Measurements from ENCODE around the gene SF3A2.

The SF3A2 gene

DNA sequence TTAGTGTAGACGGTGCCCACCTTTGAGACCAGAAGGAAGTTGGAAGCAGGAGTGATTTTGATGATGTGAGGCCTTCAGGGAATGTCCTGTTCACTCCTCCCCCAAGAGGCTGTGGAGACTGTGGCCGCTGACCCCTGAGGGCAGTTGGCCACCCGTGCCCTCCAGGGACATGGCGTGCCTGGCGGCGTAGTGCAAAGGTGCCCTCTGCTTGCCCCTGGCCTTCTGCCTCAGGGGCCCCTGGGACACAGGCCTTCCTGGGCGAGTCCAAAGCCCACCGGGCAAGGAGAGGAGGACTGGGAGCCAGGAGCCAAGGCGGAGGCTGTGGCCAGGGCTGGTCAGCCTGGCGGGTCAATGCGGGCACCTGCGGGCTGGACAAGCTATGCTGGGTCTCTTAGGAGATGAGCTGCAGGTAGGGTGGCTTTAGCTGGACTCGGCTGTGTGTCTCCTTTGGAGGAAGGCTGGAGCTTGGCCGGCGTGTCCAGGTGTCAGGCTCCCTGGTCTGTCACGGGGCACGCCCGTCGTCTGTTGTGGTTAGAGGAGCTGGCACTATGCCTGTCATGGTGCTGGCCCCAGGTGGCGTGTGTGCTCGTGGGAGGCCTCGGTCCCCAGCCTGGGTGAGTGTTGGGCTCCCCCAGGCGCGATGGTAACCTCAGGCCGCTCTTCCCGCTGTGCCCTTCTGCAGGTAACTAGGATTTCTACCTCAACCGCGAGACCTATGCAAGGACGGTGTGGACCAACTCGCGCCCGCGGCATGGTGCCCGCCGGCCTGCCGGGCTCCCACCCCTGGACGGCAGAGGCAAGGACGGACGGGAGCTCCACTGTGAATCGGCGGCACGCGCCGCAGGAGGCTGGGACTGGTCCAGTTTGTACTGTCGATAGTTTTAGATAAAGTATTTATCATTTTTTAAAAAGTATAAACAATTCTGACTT lies 7.3 kb upstream of the SF3A2 start:
- Histone ChIP-seq H3K4me1 (ENCODE audit: control insufficient read depth, insufficient read depth, low read length) (peaks cover 6% of the 10 kb centered on the region), H3K27me3 (replicated peaks; ENCODE audit: control insufficient read depth, insufficient read depth, low read length) (no peaks in the 10 kb centered on the region), H3K9me3 (ENCODE audit: control insufficient read depth, low read length) (no peaks in the 10 kb centered on the region), H3K9ac (ENCODE audit: low read length) (no peak overlapping the region), H3K4me3 (ENCODE audit: low read length) (no peak overlapping the region), H3K36me3 (ENCODE audit: control insufficient read depth, insufficient read depth, low read length, severe bottlenecking) (peaks cover 73% of the 10 kb centered on the region)
- no peak for DNase-seq (ENCODE audit: low read depth)

GRCh38 chr19:2230033-2230531 lies 6.5 kb upstream of the SF3A2 start:
- Histone ChIP-seq H3K27me3 (replicated peaks; ENCODE audit: control insufficient read depth, insufficient read depth, low read length) (no peaks in the 10 kb centered on the region), H3K9me3 (ENCODE audit: control insufficient read depth, low read length) (no peaks in the 10 kb centered on the region), H3K4me1 (ENCODE audit: control insufficient read depth, insufficient read depth, low read length) (peaks cover 8% of the 10 kb centered on the region), H3K9ac (ENCODE audit: low read length) (no peak overlapping the region), H3K4me3 (ENCODE audit: low read length) (no peak overlapping the region), H3K36me3 (ENCODE audit: control insufficient read depth, insufficient read depth, low read length, severe bottlenecking) (peaks cover 66% of the 10 kb centered on the region)
- no peak for DNase-seq (ENCODE audit: low read depth)

DNA sequence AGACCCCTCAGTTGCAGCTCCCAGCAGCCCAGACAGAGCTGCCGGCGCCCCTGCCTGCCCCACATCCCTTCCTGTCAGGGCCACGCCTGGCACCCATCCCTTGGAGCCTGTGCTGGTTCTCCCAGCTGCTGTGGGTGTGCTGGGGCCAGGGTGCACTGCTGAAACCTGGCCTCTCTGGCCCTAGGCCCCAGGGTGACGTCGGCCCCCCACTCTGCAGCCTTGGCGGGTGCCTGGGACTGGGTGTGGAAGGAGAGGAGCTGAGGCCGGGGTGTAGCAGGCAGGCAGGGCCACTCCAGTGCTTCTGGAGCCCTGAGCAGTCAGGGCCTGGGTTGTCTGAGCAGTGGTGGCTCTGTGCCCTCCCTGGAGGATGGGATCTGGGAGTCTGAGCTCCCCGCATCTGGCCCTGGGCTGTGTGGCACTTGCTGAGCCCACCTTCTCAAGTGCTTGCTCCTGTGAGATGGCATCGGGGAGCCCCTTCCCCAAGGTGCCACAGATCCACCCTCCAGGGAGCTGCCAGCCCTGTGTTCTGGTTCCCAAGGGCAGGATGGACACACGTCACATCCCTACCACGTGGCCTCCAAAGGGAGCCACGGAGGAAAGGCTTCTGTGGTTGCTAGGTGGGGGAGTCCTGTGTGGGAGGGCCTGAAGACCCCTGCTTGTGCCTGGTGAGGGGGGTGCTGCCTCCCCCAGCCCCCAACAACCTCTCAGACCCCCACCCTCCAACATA lies 5.7 kb upstream of the SF3A2 start:
- H3K9me3 ChIP-seq (ENCODE audit: control insufficient read depth, low read length) = no peaks in the 10 kb centered on the region
- peaks cover 57% of the 10 kb centered on the region for H3K36me3 ChIP-seq (ENCODE audit: control insufficient read depth, insufficient read depth, low read length, severe bottlenecking)
- H3K4me3 ChIP-seq (ENCODE audit: low read length) = no peak overlapping the region
- peaks cover 10% of the 10 kb centered on the region for H3K4me1 ChIP-seq (ENCODE audit: control insufficient read depth, insufficient read depth, low read length)
- DNase-seq (ENCODE audit: low read depth) = no peak
- H3K27me3 ChIP-seq (replicated peaks; ENCODE audit: control insufficient read depth, insufficient read depth, low read length) = no peaks in the 10 kb centered on the region
- peak overlapping the region; percentile 4 for H3K9ac ChIP-seq (ENCODE audit: low read length)

DNA sequence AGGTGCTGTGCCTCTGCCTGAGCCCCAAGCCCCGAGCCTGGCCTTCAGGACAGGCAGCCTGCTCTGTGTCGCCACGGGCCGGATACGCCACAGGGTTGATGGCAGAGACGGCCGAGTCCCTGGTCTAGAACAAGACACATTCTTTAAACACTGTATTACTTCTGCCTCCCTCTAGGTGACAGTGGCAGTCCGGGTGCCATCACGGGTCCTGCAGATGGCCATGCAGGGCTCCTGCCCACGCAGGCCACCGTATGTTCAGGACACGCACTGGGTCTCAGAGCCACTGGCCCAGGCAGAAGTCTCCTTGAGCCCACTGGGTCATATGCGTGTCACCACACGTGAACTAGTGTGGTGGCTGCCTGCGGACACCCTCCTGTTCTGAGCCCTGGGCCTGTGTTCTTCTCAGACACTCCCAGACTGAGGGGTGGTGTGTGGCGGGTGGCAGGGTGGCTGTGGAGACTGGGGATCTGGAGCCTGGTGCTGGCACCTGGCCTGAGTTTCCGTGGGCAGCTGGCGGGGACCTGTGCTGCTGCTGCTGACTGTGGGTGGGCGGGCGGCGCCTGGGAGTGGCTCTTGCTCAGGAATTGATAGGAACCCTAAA lies 4.9 kb upstream of the SF3A2 start:
- H3K4me3 ChIP-seq (ENCODE audit: low read length) = no peak overlapping the region
- no peak for DNase-seq (ENCODE audit: low read depth)
- peaks cover 10% of the 10 kb centered on the region for H3K4me1 ChIP-seq (ENCODE audit: control insufficient read depth, insufficient read depth, low read length)
- H3K9me3 ChIP-seq (ENCODE audit: control insufficient read depth, low read length) = no peaks in the 10 kb centered on the region
- no peaks in the 10 kb centered on the region for H3K27me3 ChIP-seq (replicated peaks; ENCODE audit: control insufficient read depth, insufficient read depth, low read length)
- H3K36me3 ChIP-seq (ENCODE audit: control insufficient read depth, insufficient read depth, low read length, severe bottlenecking) = peaks cover 49% of the 10 kb centered on the region
- no peak overlapping the region for H3K9ac ChIP-seq (ENCODE audit: low read length)

- H3K9ac ChIP-seq (ENCODE audit: low read length) = peak overlapping the region; percentile 16
- H3K4me1 ChIP-seq (ENCODE audit: control insufficient read depth, insufficient read depth, low read length) = peaks cover 13% of the 10 kb centered on the region
- no peaks in the 10 kb centered on the region for H3K27me3 ChIP-seq (replicated peaks; ENCODE audit: control insufficient read depth, insufficient read depth, low read length)
- peaks cover 48% of the 10 kb centered on the region for H3K36me3 ChIP-seq (ENCODE audit: control insufficient read depth, insufficient read depth, low read length, severe bottlenecking)
- H3K4me3 ChIP-seq (ENCODE audit: low read length) = no peak overlapping the region
- DNase-seq (ENCODE audit: low read depth) = no peak
- no peaks in the 10 kb centered on the region for H3K9me3 ChIP-seq (ENCODE audit: control insufficient read depth, low read length)
Observed at GRCh38 chr19:2232286-2233151, 4.1 kb upstream of the SF3A2 start.

DNA sequence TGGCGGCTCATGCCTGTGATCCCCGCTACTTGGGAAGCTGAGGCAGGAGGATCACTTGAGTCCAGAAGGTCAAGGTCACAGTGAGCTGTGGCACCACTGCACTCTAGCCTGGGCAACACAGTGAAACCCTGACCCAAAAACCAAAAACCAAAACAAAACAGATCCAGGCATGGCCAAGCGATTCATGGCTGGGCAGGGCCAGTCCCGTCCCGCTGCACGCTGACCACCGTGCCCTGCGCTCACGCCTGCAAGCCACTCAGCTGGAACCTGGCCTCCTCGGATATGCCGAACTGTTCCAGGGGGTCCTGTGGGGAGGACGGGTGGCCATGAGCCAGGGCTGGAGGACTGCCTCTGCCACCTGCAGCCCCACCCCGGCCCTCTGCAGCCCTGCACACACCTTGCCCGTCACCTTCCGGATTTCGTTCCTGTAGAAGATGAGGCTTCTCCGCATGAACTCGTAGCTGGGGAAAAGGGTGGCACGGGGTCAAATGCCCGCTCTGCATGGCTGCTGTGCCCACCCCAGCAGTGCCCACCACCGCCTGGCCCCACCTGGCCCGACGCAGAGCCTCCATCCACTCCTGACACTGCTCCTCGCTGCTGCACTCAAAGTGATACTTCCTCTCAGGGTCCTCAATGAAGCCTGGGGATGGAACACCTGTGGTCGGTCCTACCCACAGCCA lies 2.9 kb upstream of the SF3A2 start:
- H3K4me3 ChIP-seq (ENCODE audit: low read length) = no peak overlapping the region
- H3K9me3 ChIP-seq (ENCODE audit: control insufficient read depth, low read length) = no peaks in the 10 kb centered on the region
- H3K36me3 ChIP-seq (ENCODE audit: control insufficient read depth, insufficient read depth, low read length, severe bottlenecking) = peaks cover 39% of the 10 kb centered on the region
- no peaks in the 10 kb centered on the region for H3K27me3 ChIP-seq (replicated peaks; ENCODE audit: control insufficient read depth, insufficient read depth, low read length)
- peaks cover 25% of the 10 kb centered on the region for H3K4me1 ChIP-seq (ENCODE audit: control insufficient read depth, insufficient read depth, low read length)
- DNase-seq (ENCODE audit: low read depth) = no peak
- H3K9ac ChIP-seq (ENCODE audit: low read length) = peak overlapping the region; percentile 6

- H3K4me1 ChIP-seq (ENCODE audit: control insufficient read depth, insufficient read depth, low read length) = peaks cover 36% of the 10 kb centered on the region
- DNase-seq (ENCODE audit: low read depth) = peak; percentile 14
- H3K36me3 ChIP-seq (ENCODE audit: control insufficient read depth, insufficient read depth, low read length, severe bottlenecking) = peaks cover 27% of the 10 kb centered on the region
- H3K27me3 ChIP-seq (replicated peaks; ENCODE audit: control insufficient read depth, insufficient read depth, low read length) = no peaks in the 10 kb centered on the region
- peak overlapping the region; percentile 89 for H3K4me3 ChIP-seq (ENCODE audit: low read length)
- no peaks in the 10 kb centered on the region for H3K9me3 ChIP-seq (ENCODE audit: control insufficient read depth, low read length)
- peak overlapping the region; percentile 97 for H3K9ac ChIP-seq (ENCODE audit: low read length)
Observed at GRCh38 chr19:2234996-2235380, 1.6 kb upstream of the SF3A2 start.

- DNase-seq (ENCODE audit: low read depth) = peak; percentile 52
- H3K36me3 ChIP-seq (ENCODE audit: control insufficient read depth, insufficient read depth, low read length, severe bottlenecking) = peaks cover 22% of the 10 kb centered on the region
Observed at GRCh38 chr19:2235381-2236063, 1.1 kb upstream of the SF3A2 start.

DNA sequence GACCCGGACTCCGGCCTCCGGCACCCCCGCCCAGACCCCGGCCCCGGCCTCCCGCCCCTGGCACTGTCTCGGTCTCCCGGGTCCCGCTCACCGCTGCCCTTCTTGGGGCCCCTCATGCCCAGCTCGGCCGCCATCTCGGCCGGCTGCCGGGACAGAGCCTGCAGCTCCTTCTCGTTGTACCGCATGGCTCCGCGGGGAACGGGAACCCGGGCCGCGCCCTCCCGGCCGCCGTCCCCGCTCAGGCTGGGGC lies 635 bp upstream of the SF3A2 start:
- no peaks in the 10 kb centered on the region for H3K9me3 ChIP-seq (ENCODE audit: control insufficient read depth, low read length)
- H3K27me3 ChIP-seq (replicated peaks; ENCODE audit: control insufficient read depth, insufficient read depth, low read length) = no peaks in the 10 kb centered on the region
- peak overlapping the region; percentile 97 for H3K9ac ChIP-seq (ENCODE audit: low read length)
- H3K4me3 ChIP-seq (ENCODE audit: low read length) = peak overlapping the region; percentile 89
- peaks cover 18% of the 10 kb centered on the region for H3K36me3 ChIP-seq (ENCODE audit: control insufficient read depth, insufficient read depth, low read length, severe bottlenecking)
- no peak for DNase-seq (ENCODE audit: low read depth)
- peaks cover 46% of the 10 kb centered on the region for H3K4me1 ChIP-seq (ENCODE audit: control insufficient read depth, insufficient read depth, low read length)

More at GRCh38 chr19:2235381-2236063, 1.1 kb upstream of the SF3A2 start:
- Histone ChIP-seq H3K4me1 (ENCODE audit: control insufficient read depth, insufficient read depth, low read length) (peaks cover 41% of the 10 kb centered on the region), H3K4me3 (ENCODE audit: low read length) (peak overlapping the region; percentile 89), H3K9ac (ENCODE audit: low read length) (peak overlapping the region; percentile 97), H3K27me3 (replicated peaks; ENCODE audit: control insufficient read depth, insufficient read depth, low read length) (no peaks in the 10 kb centered on the region), H3K9me3 (ENCODE audit: control insufficient read depth, low read length) (no peaks in the 10 kb centered on the region)
